ENCODE results near the gene APOE. TPM values are rescaled to one million over a fixed set of nuclear protein-coding genes. Genes with fewer than 3 reads are reported as not detected.
"Not testable (repeated sequence)": the region's sequence is repeated elsewhere in the genome, so short reads cannot be mapped to it uniquely, and the experiment has no call there.

Gene APOE
- total RNA-seq, 1 donor from 2014 or later: 5.7 TPM

GRCh38 chr19:44911896-44912295, 6.3 kb downstream of the APOE start:
- not testable (repeated sequence) for ATAC-seq

GRCh38 chr19:44912854-44913253, 7.3 kb downstream of the APOE start:
- ATAC-seq: no peak

- ATAC-seq: not testable (repeated sequence)
Observed at GRCh38 chr19:44913512-44914432, 8.2 kb downstream of the APOE start.

DNA sequence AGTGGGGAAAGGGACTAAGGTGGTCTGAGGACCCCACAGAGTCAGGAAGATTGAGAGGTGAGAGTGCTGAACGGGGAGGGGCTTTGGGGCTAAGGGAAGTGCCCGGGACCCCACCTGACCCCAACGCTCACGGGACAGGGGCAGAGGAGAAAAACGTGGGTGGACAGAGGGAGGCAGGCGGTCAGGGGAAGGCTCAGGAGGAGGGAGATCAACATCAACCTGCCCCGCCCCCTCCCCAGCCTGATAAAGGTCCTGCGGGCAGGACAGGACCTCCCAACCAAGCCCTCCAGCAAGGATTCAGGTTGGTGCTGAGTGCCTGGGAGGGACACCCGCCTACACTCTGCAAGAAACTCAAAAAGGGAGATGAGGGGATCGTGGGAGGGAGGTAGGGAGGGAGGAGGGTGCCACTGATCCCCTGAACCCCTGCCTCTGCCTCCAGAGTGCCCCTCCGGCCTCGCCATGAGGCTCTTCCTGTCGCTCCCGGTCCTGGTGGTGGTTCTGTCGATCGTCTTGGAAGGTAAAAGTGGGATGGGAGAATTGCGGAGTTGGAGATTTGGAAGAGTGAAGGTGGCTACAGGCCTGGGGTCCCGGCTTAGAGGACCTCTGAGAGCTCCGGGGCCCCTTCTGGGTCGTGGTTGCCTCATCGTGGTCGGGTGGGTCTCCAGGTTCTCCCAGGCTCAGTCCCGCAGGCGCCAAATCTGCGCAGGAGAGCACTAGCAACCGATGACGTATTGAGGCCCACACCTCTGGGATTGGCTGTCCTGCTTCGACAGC, 9.0 kb downstream of the APOE start, which contains the start of gene APOC1:
Gene APOC1, plus strand, starts transcription at position 176 of the 774 bp plus-strand sequence. Its CDS starts 284 bp downstream, at position 460.
- ATAC-seq: peak; percentile 82

DNA sequence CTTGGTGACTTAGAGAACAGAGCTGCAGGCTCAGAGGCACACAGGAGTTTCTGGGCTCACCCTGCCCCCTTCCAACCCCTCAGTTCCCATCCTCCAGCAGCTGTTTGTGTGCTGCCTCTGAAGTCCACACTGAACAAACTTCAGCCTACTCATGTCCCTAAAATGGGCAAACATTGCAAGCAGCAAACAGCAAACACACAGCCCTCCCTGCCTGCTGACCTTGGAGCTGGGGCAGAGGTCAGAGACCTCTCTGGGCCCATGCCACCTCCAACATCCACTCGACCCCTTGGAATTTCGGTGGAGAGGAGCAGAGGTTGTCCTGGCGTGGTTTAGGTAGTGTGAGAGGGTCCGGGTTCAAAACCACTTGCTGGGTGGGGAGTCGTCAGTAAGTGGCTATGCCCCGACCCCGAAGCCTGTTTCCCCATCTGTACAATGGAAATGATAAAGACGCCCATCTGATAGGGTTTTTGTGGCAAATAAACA, 18.7 kb downstream of the APOE start:
- ATAC-seq: no peak

- ATAC-seq: peak; percentile 34
Observed at GRCh38 chr19:44925114-44925891, 19.7 kb downstream of the APOE start.

- ATAC-seq: peak; percentile 6
Observed at GRCh38 chr19:44926245-44927077, 20.9 kb downstream of the APOE start.

GRCh38 chr19:44927746-44928145, 22.1 kb downstream of the APOE start:
- no peak for ATAC-seq

DNA sequence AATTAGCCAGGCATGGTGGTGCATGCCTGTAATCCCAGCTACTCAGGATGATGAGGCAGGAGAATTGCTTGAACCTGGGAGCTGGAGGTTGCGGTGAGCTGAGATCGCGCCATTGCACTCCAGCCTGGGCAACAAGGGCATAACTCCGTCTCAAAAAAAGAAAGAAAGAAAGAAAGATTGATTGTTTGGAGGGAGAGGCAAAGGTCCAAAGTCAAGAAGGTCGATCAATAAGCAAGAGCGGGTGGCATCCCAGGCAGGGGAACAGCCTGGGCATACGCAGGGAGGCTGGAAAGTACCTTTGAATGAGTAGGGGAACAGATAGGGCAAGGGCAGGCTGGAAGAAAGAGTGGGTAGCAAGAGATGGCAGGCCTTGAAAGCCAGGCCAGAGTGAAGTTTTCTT, 24.5 kb downstream of the APOE start:
- no peak for ATAC-seq

GRCh38 chr19:44931541-44931940, 25.9 kb downstream of the APOE start:
- ATAC-seq: no peak

DNA sequence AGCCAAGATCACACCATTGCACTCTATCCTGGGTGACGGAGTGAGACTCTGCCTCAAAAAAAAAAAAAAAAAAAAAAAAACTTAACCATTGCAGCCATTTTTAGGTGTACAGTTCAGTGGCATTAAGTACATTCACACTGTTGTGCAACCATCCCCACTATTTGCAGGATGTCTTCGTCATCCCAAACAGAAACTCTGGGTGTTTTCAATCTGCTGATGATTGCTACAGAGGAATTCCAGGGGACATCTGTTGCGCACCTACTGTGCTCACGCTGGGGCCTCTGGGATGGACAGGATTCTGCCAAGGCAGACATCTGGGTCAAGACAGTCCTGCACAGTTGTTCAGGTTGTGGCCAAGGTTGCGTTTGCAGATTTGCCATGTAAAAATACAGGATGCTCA, 34.1 kb downstream of the APOE start:
- ATAC-seq: no peak

- no peak for ATAC-seq
Observed at GRCh38 chr19:44942067-44942571, 36.5 kb downstream of the APOE start, which contains the start of gene APOC4. APOC4 (plus strand) TSS chr19:44942237; CDS start chr19:44942278, 41 bp downstream.

- peak; percentile 35 for ATAC-seq
Observed at GRCh38 chr19:44943801-44944249, 38.2 kb downstream of the APOE start.

GRCh38 chr19:44947041-44947581, 41.5 kb downstream of the APOE start:
- ATAC-seq: no peak

DNA sequence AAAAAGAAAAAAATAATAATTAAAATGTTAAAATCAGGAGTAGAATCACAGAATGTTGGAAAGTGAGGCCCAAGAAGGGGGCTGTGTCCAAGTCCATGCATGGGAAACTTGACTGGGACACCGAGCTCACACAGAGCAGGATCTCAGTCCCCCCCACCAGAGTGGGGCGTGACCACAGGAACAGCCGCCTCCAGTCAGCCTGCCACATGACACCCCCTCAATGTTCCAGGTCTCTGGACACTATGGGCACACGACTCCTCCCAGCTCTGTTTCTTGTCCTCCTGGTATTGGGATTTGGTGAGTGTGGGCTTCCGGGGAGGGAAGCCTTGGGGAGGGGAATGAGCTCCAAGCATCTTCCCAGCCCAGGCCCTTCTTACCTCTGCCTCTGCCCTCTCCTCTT, 42.6 kb downstream of the APOE start:
- ATAC-seq: no peak

- ATAC-seq: no peak
Observed at GRCh38 chr19:44948763-44949374, 43.3 kb downstream of the APOE start.

- no peak for ATAC-seq
Observed at GRCh38 chr19:44949550-44949949, 44.0 kb downstream of the APOE start.

- no peak for ATAC-seq
Observed at GRCh38 chr19:44951179-44952159, 45.9 kb downstream of the APOE start.

GRCh38 chr19:44954278-44954648, 48.7 kb downstream of the APOE start:
- ATAC-seq: peak; percentile 6
